HG02973 (cell line): ENCODE measurements around the gene IGLON5.

ENCODE experiments used
- ATAC-seq: cut with Tn5 transposase; IDR thresholded peaks from one replicate; pipeline ENCODE4 v1.9.1; 2021; ENCODE audit warnings: moderate library complexity; ENCODE audit not compliant: unreplicated experiment

The IGLON5 gene

DNA sequence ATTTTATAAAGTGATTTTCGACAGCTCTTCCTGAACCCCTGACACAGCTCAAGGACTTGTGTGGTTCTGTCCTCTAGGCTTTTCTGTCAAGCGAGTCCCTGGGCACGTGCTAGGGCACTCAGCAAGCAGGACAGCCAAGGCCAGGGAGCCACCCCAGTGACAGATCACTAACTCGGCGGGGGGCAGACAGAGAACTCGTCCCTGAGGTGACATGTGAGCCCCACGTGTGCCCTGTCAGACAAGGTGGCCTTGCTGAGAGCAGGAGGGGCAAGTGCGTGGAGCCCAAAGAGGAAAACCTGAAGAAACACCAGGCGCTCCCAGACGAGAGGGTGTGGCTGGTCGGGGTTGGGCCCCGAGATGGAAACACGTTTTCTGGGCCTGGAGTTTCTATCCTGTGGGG is 49.8 kb downstream of the IGLON5 start:
- no peak for ATAC-seq

DNA sequence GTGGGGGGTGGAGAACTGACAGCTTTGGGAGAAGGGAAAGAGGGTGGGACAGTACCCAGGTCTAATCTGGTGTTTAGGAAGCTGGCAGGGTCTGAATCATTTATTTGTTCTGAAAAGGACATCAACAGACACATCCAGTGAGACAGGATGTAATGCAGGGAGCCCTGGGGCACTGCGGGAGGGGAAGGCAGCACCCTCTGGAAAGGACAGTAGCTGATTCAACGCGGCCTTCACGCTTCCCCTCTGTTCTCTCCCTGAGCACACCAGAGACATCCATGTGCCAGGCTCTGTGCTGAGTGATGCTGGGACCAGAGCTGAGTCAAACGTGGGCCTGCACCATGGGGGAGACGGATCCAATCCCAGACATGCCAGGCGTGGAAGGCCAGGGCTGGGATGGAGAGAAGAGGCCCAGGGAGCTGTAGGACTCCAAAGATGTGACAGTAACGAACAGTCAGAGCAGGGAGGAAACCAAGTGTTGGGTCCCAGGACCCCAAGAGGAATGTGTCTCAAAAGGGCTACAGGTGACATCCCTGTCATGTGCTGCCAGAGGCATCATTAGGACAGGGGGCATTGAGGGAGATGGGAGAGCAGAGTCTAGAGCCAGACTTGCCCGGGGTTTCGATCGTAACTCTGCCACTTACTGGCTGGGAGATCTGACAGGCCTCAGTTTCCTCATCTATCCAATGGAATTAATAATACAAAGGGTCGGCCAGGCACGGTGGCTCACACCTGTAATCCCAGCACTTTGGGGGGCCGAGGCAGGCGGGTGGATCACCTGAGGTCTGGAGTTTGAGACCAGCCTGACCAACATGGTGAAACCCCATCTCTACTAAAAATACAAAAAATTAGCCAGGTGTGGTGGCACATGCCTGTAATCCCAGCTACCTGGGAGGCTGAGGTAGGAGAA is 53.0 kb downstream of the IGLON5 start:
- ATAC-seq: no peak

DNA sequence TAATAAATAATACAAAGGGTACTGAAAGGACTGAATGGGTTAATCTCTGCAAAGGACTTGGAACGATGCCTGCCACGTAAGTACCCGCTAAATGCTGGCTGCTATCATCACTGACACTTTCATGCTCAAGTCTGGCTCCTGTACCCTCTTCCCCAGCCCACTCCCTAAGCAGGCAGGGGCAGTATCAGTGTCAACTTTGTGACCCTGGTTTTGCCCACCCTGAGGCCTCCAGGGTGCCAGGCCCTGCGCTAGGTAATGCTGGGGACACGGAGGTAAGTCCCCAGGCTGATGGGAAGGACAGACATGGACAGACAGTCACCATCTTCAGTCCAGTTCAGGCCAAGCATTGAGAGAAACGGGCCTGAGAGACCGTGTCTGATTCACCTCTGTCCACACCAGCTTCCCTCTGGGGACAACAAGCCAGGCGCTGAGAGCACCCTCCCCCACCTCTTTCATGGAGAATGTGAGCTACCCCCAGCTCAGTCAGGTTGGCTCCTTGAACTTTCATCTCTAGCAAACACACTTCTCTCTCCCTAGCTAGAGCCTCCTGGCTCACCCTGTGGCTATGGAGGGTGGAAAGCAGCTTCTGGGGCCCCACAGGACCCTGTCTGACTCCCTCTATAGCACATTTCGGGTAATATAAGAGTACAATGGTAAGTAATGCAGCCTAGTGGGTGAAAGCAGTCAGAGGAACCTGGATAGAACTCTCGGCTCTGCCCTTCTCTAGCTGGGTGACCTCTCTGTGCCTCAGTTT is 53.9 kb downstream of the IGLON5 start:
- no peak for ATAC-seq

DNA sequence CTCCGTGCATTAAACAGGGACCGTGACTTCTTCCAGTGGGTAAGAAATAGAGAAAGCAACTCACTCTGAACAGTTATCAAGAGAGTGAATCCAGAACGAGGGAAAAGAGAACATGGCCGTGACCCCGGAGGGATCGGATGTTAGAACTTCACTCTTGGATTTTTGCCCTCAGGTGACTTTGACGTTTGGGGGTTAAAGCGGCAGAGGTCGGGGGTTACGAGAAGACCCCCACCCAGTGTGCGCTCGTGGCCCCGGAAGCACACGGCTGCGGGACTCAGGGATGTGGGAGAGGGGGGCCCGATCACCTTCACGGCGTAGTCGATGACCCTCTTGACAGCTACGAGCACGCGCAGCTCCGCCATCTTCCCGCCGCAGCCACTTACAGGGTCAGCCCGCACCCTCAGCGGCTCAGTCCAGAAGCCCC is 54.5 kb downstream of the IGLON5 start, which contains the start of gene ETFB:
Gene ETFB, minus strand, starts transcription at position 424 of the 424 bp plus-strand sequence. Its CDS starts 62 bp downstream, at position 362.
- no peak for ATAC-seq

DNA sequence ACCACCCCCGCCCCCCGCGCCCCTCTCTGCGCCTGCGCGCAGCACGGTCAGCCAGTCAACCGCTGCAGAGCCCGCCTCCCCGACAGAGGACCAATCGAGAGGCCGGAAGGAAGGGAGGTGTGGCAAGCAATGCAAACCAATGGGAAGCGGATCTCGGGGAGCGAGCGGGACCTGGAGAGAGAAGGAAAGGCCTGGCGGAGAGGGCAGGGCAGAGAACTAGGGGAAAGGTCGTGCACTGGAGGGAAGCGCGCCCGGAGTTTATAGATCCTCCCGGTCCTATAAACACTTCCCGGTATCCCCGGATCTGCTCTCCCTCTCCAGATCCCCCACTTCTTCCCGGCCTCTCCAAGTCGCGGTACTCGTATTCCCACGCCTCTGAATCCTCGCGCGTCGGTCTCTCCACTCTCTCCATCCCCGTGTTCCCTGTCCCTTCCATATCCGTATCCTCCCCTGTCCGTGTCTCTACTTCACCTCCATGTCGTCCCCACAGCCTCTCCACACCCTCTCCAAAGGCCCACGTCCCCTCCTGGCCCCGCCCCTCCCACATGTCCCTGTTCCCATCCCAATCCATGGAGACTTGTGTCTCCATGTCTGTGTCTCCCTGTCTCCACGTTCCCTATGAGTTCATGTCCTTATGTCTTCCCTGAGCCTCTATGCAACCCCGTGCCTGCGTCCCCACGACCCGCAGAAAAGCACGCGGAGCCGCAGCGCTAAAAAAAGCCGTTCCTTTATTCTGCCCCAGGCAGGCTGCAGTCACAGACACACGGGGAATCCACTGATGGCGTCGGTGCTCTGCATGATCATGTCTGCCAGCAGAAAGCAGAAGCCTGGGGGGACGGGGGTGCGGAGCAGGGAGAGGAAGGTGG is 55.2 kb downstream of the IGLON5 start:
- peak; percentile 40 for ATAC-seq

DNA sequence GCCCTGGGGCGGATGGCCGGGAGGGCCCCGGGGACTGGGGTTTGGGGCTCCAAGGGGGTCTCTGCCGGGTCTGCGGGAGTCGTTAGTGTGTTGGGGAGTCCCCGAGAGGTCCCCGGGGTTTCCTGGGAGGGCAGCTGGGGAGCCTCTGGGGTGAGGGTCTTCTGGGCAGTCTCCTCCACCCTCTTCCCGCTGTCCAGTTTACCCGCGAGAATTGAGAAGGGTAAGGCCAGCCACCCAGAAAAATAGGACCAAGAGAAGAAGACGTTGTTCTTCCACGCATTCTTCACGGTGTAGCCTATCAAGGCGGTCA is 55.8 kb downstream of the IGLON5 start:
- no peak for ATAC-seq

DNA sequence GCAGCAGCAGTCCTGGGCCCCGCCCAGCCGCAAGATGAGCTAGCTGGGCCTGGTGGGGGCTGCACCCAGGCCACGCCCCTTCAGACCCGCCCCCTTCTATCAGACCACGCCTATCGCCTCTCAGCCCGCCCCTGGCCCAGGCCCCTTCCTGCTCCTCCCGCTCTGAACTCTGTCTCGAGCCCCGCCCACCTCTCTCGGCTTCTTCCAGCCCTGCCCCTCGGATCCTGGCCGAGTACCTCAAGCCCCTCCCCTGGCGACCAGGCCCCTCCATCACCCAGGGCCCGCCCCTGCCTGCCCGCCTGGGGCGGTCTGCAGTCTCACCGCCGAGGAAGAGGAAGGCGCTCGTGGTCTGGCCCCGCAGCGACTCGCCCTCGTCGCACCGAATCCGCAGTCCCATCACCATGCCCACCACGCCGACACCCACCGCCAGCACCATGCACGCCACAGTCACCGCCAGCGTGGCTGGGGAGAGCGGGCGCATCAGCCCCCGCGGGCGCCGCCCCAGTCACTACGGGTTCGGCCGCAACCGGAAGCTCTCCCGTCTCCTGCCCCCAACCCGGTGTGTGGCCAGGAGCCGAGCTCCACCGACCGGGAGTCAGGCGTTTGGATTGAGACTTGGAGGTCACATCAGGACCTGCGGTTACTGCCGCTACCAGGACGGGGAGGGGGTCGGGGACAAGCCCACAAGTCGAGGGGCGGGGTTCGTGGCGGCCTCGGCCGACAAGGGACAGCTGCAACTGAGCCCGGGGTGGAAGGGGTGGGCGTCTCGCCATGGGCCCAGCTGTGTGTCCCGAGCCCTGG is 56.3 kb downstream of the IGLON5 start:
- ATAC-seq: peak; percentile 71

DNA sequence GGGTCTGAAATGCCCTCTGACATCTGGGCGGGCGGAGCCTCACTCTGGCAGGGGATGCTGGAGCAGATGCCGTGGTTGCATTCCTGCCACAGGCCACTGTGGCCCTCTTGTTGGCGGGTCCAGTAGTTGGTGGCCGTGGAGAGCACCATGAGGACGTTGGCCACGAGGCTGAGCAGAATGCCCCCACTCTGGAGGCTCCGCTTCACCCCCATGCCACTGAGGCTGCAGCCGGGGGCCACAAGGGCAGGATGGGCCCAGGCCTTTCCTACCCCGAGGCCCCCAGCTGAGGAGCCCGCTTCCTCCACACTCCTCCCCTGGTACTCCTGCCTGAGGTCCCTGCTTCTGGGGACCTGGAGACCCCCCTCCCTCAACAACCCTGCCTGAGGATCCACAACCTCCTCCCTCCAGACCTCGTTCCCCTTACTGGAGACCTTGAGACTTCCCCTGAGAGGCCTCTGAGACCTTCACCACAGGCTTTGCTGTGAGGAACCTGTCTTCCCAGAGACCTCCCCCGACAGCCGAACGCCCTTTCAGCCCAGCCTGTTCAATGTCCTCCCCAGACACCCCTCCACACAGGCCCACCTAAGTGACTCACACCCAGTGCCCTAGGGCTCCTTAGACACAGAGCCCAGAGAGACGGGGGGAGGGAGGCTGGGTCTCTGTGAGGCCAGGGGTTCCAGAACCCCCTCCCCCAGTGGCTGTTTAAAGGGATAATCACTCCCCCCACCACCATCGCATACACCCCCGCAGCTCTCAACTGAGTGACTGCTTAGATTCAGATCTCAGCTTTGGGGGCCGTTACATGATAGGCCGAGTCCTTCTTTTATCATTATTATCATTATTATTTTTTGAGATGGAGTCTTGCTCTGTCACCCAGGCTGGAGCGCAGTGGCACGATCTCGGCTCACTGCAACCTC is 57.2 kb downstream of the IGLON5 start, which contains the start of gene CLDND2:
Gene CLDND2, minus strand, starts transcription at position 638 of the 917 bp plus-strand sequence. Its CDS starts 426 bp downstream, at position 212.
- no peak for ATAC-seq

DNA sequence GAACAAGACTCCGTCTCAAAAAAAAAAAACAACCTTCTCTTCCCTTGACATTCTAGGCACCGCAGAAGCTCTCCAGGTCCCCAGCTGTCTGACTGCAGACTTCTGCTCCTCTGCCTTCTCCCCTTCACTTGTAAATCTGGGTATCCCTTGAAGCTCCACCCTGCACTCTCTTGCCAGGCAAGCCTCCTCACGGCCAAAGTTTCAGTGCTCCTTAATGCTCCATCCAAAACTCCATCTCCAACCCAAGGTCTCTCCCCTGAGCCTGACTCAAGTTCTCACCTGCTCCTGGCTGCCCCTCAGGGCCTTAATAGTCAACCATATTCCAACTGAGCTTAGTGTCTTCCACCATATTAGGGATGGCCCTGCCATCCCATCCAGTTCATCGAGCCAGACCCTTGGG is 58.8 kb downstream of the IGLON5 start:
- ATAC-seq: no peak

DNA sequence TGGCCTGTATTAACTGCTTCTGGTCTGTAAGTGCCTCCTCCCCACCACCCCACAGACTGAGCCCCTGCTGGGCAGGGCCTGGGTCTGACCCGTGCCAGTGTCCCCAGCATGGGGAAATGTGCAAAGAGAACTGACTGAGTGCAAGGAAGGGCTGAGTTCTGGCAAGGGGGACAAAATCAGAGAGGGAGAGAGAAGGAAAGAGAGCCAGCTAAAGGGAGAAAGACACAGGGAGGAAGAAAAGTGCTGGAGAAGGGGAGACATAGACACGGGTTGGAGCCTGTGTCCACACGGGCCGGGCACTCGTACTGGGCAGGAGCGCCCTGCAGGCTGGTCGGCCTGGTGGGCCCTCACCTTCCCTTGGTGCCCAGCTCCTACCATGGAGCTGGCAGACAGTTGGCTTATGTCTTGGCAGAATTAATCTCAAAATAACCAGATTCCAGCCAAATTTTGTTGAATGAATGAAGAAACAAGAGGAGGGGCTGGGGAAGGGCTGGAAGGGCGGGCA is 59.8 kb downstream of the IGLON5 start:
- ATAC-seq: no peak

DNA sequence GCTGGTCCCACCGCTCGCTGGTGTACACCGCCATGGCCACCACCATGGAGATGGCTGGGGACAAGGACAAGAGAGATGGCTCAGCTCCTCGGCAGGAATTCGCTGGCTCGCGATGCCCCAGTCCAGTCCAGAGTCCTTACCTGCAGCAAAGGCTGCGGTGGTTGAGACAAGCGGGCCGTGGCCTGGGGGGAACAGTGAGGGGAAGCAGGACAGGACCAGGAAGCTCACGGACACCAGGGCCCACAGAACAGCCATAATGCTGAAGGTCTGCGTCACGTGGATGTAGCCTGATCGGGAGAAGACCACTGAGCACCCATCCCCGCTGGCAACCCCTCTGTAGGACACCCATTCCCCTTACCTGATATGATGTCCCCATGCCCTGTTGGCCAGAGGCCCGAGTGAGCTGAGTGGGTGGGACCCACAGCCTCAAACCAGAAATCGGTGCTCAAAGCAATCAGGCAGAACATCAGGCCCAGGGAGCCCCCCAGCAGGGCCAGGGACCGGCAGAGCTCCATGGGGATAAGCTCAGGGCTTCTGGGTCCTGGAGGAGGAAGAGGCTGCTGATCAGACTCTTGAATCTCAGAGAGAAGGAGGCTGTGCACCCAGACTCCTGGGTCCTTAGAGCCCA is 60.7 kb downstream of the IGLON5 start:
- no peak for ATAC-seq

DNA sequence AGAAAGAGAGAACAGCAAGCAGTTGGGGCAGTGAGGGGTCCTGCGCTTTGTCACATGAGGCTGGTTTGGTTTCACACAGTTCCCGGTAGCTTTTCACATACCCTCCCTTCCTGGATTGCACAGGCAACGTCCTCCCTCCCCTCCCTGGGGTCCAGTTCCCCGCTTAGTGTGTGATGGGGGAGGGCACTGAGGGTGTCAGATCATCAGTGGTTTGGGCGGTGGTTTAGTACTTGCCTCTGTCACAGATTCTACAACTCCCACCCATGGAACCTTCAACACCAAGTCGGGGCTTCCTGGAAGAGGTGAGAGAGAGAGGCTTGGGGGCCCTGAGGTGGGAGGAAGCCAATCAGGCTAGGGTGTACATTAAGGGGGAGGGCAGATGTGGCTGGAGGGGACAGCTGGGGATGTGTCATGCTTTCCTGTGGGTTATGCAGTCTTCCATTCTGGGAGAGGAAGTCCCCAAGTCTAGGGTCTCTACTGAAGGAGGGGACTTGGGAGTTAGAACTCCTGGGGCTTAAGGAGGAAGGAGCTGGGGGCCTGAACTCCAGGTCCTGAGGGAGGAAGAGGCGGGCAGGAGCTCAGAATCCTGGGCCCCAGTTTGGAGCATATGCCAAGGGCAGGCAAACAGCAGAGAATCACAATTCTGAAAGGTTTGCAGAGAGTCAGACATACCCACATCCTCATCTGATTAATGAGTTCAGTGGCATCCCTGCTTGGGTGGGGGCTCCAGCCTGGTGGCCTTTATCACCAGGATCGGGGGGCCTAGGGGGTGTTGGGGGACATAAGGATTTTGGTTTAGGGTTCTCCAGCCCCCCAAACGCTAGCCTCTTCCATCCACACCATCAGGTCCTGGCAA is 61.4 kb downstream of the IGLON5 start, which contains the start of gene NKG7:
Gene NKG7, minus strand, starts transcription at position 6 of the 856 bp plus-strand sequence. CDS start 119 bp downstream, outside the sequence.
- ATAC-seq: no peak

DNA sequence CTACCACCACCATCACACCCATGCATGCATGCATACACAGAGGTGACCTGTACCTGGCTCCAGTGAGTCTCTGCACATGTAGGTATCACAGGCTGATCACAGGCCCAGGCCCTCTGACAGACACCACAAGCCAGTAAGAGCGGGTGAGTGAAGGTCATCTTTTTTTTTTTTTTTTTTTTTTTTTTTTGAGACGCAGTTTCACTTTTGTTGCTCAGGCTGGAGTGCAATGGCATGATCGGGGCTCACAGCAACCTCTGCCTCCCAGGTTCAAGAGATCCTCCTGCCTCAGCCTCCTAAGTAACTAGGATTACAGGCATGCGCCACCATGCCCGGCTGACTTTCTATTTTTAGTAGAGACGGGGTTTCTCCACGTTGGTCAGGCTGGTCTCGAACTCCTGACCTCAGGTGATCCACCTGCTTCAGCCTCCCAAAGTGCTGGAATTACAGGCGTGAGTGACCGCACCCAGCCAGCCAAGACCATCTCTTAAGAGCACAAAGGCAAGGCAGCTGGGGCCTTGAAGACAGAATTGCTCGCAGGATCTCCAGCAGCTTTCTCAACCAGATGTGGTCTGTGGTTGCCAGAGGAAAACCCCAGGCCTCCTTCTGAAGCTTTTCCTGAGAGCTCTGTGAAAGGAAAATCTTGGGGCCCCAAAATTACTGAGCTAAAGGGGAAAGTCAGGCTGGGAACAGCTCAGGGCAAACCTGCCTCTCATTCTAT is 64.2 kb downstream of the IGLON5 start:
- no peak for ATAC-seq

DNA sequence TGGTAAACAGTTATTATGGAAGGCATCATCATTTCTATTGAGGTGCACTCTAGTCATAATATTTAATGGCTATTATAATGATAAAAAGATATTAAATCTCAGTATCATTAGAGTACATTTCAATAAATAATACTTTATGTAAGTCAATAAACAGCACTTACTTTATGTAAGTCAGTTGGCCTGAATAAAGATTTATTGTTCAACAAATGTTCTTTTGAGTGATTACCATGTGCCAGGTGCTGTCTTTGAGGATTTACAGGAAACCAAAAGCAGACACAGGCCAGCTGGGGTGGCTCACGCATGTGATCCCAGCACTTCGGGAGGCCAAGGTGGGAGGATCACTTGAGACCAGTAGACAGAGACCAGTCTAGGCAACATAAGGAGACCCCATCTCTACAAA is 66.0 kb downstream of the IGLON5 start:
- ATAC-seq: no peak

DNA sequence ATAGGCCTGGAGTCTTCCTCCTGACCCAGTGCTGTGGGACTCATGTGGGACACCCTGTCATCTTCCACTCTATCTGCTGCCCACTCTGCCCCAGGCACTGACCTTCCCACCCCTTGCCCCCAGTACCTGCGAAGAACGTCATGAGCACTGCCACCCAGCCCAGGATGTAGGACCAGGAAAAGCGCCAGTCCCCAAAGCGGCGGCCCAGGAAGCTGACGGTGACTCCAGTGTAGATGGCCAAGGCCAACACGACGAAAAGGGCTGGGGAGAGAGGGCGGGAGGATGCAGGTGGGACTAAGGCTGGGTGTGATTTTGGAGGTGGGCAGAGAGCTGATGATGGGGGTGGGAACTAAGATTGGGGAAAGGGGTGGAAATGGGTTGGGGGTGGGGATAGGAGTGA is 68.9 kb downstream of the IGLON5 start:
- ATAC-seq: no peak
